ENCODE data around the gene TRABD2B. TPM values are rescaled to one million over a fixed set of nuclear protein-coding genes. Genes with fewer than 3 reads are reported as not detected.

Gene TRABD2B
- total RNA-seq, 1 donor from 2014 or later: 1.4 TPM

DNA sequence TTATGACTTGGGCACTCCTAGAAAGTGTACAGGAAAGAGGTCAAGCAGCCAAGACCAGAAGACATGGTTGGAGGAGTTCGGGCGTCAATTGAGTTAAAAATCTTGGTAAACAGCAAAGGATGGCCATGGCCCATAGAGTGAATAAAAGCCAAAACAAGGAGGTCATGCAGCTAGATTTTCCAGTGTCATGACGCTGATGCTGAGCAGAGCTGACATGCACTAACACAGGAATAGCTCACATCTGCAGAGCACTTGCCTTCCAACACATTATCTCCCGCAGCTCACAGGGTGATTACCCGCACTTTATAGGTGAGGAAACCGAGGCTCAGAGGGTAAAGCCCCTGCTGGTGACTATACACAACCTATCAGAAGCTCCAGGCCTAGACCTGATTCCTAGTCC lies 49.7 kb downstream of the TRABD2B start:
- Histone ChIP-seq H3K27ac (replicated peaks) (no peak overlapping the region), H3K27me3 (ENCODE audit: low read depth) (peaks cover 14% of the 10 kb centered on the region), H3K36me3 (no peaks in the 10 kb centered on the region), H3K4me3 (no peak overlapping the region), H3K9me3 (replicated peaks) (no peaks in the 10 kb centered on the region), H3K4me1 (peaks cover 13% of the 10 kb centered on the region)
- no peak for DNase-seq
- TF ChIP-seq, protein P1, sequence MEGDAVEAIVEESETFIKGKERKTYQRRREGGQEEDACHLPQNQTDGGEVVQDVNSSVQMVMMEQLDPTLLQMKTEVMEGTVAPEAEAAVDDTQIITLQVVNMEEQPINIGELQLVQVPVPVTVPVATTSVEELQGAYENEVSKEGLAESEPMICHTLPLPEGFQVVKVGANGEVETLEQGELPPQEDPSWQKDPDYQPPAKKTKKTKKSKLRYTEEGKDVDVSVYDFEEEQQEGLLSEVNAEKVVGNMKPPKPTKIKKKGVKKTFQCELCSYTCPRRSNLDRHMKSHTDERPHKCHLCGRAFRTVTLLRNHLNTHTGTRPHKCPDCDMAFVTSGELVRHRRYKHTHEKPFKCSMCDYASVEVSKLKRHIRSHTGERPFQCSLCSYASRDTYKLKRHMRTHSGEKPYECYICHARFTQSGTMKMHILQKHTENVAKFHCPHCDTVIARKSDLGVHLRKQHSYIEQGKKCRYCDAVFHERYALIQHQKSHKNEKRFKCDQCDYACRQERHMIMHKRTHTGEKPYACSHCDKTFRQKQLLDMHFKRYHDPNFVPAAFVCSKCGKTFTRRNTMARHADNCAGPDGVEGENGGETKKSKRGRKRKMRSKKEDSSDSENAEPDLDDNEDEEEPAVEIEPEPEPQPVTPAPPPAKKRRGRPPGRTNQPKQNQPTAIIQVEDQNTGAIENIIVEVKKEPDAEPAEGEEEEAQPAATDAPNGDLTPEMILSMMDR (IDR thresholded peaks at IDR 0.05; ENCODE audit: borderline replicate concordance): no peak
- intact Hi-C loops (cut with micrococcal nuclease): no loop called here

DNA sequence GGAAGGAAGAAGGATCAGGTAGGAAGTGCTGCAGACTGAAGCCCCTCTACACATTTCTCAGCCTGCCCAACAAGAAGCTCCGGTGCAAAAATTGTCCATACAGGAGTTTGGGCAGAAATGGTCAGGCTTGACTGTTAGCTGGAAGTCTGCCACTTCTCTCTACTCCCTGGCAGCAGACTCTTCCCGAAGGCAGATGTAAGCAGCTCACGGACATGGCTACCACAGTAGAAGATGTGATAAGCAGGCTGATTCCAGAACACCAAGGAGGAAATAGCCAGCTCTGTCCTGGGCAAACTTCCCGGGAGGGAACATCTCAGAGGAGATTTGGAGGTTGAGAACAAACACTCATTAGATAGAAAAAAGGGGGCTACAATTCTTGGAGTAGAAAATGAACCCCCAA lies 52.6 kb downstream of the TRABD2B start:
- intact Hi-C loops (cut with micrococcal nuclease): no loop called here
- Histone ChIP-seq H3K36me3 (no peaks in the 10 kb centered on the region), H3K9me3 (replicated peaks) (no peaks in the 10 kb centered on the region), H3K4me3 (no peak overlapping the region), H3K4me1 (peaks cover 13% of the 10 kb centered on the region), H3K27ac (replicated peaks) (no peak overlapping the region), H3K27me3 (ENCODE audit: low read depth) (peaks cover 18% of the 10 kb centered on the region)
- TF ChIP-seq, protein P1 (IDR thresholded peaks at IDR 0.05; ENCODE audit: borderline replicate concordance): no peak
- no peak for DNase-seq

DNA sequence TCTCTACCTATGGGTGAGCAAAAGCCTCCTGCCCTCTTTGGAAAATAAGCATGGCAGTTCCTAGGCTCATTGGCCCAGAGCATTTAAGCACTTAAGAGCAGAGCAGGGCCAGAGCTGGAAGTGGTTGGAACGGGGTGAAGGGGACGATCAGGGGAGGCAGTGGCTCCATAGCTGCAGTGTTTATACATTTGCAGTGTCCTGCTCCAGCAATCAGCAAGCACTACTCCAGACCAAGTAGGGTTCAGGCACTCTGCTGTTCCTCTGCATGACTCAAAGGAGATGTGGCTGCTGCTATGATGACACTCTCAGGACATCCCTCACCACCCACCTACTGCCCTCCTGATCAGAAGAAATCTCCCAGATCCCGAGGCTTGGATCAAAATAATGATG lies 55.0 kb downstream of the TRABD2B start:
- TF ChIP-seq, protein P1 (IDR thresholded peaks at IDR 0.05; ENCODE audit: borderline replicate concordance): no peak
- intact Hi-C loops (cut with micrococcal nuclease): no loop called here
- Histone ChIP-seq H3K4me3 (no peak overlapping the region), H3K4me1 (peaks cover 16% of the 10 kb centered on the region), H3K27me3 (ENCODE audit: low read depth) (peaks cover 13% of the 10 kb centered on the region), H3K27ac (replicated peaks) (no peak overlapping the region), H3K36me3 (no peaks in the 10 kb centered on the region), H3K9me3 (replicated peaks) (no peaks in the 10 kb centered on the region)
- DNase-seq: no peak

DNA sequence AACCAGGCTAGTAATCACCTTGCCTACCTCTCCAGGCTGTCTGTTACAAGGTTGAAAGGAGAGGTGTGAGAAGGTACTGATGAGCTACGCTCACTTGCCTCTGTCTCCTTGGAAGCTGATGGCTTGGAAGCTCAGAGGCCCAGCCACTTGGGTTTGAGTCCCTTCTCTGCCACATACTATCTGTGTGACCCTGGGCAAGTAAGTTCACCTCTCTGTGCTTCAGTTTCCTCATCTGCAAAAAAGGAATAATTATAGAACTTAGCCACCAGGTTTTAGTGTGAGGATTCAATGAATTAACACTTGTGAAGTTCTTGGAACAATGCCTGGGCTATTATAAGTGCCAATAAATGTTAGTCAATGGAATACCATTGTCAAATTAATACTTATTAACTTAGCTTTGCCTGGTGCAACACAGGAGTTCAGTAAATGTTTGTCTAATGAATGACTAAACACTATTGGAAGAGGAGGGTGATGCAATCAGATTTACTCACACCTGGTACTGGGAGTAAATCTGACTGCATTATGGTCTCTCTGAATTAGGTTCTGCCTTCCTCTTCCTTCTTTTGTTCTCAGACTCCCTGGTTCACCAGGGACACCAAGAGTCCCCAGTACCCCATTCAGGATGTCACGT lies 55.5 kb downstream of the TRABD2B start:
- H3K4me3 ChIP-seq: no peak overlapping the region
- H3K27ac ChIP-seq (replicated peaks): no peak overlapping the region
- intact Hi-C loops (cut with micrococcal nuclease): no loop called here
- peaks cover 11% of the 10 kb centered on the region for H3K27me3 ChIP-seq (ENCODE audit: low read depth)
- TF ChIP-seq, protein P1 (IDR thresholded peaks at IDR 0.05; ENCODE audit: borderline replicate concordance): no peak
- DNase-seq: no peak
- no peaks in the 10 kb centered on the region for H3K9me3 ChIP-seq (replicated peaks)
- H3K4me1 ChIP-seq: peaks cover 16% of the 10 kb centered on the region
- no peaks in the 10 kb centered on the region for H3K36me3 ChIP-seq

DNA sequence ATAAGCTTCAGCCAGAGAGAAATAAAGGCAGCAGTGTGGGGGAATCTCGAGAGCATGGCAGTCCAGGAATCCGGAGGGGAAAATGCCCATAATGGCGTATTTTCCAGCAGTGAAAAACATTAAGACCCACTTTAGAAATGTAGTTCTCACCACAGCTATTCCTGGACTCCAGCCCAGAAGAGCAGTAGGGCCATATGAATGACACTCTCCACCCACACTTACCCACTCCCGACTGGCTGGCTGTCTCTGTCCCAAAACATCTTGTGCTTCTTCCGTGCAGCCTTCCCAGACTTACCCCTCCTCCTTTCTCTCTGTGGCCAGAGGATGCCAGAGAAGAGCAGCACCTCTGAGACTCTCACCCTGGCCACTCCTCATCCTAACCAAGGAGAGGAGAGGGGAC lies 56.4 kb downstream of the TRABD2B start:
- Histone ChIP-seq H3K4me1 (peaks cover 16% of the 10 kb centered on the region), H3K4me3 (no peak overlapping the region), H3K9me3 (replicated peaks) (no peaks in the 10 kb centered on the region), H3K27me3 (ENCODE audit: low read depth) (peaks cover 9% of the 10 kb centered on the region), H3K27ac (replicated peaks) (no peak overlapping the region), H3K36me3 (no peaks in the 10 kb centered on the region)
- DNase-seq: no peak
- intact Hi-C loops (cut with micrococcal nuclease): no loop called here
- TF ChIP-seq, protein P1 (IDR thresholded peaks at IDR 0.05; ENCODE audit: borderline replicate concordance): no peak
